Measurements from ENCODE around the gene ACTN1. TPM values are rescaled to one million over a fixed set of nuclear protein-coding genes. Genes with fewer than 3 reads are reported as not detected.
A peak's percentile ranks its signal among the peaks of the same experiment; 100 is the strongest.

The ACTN1 gene
- total and polyA plus RNA-seq, 2 of the 8 experiments (the other 6 are each of a cell fraction or from before 2014, with no cell fraction given), result 236 to 262 TPM

- TF ChIP-seq CTCF (IDR thresholded peaks at IDR 0.05; ENCODE audit: control extremely low read depth in 1 of 3, insufficient read depth in 1 of 3, low read depth in 1 of 3, low read length in 3 of 3) (no peak), RAD21 (IDR thresholded peaks at IDR 0.05 in 1 of 2, conservative IDR thresholded peaks at IDR 0.05 in 1 of 2; ENCODE audit: low read depth in 2 of 2, low read length in 2 of 2) (no peak; a peak in 1 of 4 replicates), EP300 (IDR thresholded peaks at IDR 0.05; ENCODE audit: borderline replicate concordance in 1 of 2, low read depth in 2 of 2, low read length in 2 of 2) (no peak), EGR1 (IDR thresholded peaks at IDR 0.05; ENCODE audit: borderline replicate concordance, low read depth, low read length) (0 out of 2 replicates have a peak, but pooled peaks have one; percentile 8), CHD1 (IDR thresholded peaks at IDR 0.05; ENCODE audit: low read depth, low read length) (no peak), RXRA (IDR thresholded peaks at IDR 0.05; ENCODE audit: insufficient read depth, low read depth, low read length) (no peak), SAP30 (IDR thresholded peaks at IDR 0.05; ENCODE audit: insufficient read depth, insufficient replicate concordance, low read length) (no peak), BCL11A (IDR thresholded peaks at IDR 0.05; ENCODE audit: low read depth in 2 of 2, low read length in 2 of 2) (no peak), USF2 (IDR thresholded peaks at IDR 0.05; ENCODE audit: low read length) (no peak), ASH2L (IDR thresholded peaks at IDR 0.05; ENCODE audit: low read length) (peak; percentile 7), E2F6 (IDR thresholded peaks at IDR 0.05) (peak; percentile 97), BACH1 (IDR thresholded peaks at IDR 0.05; ENCODE audit: low read length) (peak; percentile 30; the same call in 1 of the 2 replicates)
- TF ChIP-seq, protein P1, sequence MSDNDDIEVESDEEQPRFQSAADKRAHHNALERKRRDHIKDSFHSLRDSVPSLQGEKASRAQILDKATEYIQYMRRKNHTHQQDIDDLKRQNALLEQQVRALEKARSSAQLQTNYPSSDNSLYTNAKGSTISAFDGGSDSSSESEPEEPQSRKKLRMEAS (IDR thresholded peaks at IDR 0.05), result peak; percentile 83
These were observed 785 bp upstream of the ACTN1 start (continued) for GRCh38 chr14:68979722-68980451.

All from H1 (cell line).